ENCODE results near the gene KCNK16. TPM values are rescaled to one million over a fixed set of nuclear protein-coding genes. Genes with fewer than 3 reads are reported as not detected.

Gene KCNK16
- total and polyA plus RNA-seq, 5 experiments from 2014 or later, result not detected

DNA sequence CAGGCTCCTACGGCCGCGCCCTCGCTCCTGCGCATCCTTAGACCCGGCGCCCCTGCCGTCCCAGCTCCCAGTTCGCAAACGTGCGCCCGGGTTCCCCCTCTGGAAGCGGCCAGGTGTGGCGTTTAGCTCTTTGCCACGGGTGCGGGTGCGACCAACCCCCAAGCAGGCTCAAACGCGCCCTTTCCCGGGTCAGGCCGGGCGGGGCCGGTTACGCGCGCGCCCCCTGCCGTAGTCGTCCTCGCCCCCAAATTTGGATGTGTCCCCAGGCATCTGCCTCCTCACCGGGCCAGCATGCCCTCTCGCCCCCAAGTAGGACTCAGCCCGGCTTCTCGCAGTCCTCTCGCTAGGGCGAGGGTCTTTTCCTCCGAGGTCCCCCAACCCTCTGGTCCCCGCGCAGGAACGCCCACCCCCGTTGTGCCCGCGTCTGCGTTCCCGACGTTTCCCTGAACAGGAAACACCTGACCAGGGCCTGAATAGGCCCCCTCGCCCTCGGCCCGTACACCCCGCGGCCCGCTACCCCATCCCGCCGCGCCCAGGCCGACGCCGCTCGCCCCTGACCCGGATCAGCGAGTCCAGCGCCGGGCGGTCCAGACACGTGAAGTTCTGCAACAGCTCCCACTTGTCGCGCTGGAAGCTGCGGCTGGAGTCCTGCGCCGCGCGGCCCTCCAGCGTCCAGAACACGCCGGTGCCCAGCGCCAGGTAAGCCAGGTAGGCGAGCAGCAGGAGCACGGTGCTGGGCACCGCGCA, 8.8 kb downstream of the KCNK16 start:
- Mint-ChIP-seq H3K36me3 (no peaks in the 10 kb centered on the region), H3K9me3 (no peaks in the 10 kb centered on the region), H3K27ac (no peak overlapping the region), H3K4me3 (peak overlapping the region in 4 of 10 donors; percentile 18 to 66 (median 60)), H3K4me1 (peaks cover 2 to 12% (median 6%) of the 10 kb centered on the region in 4 donors), H3K27me3 (peaks cover 17 to 55% (median 49%) of the 10 kb centered on the region in 5 donors)
- DNase-seq, result no peak
- POLR2A ChIA-PET, result no interaction called here
- no peak for ATAC-seq

DNA sequence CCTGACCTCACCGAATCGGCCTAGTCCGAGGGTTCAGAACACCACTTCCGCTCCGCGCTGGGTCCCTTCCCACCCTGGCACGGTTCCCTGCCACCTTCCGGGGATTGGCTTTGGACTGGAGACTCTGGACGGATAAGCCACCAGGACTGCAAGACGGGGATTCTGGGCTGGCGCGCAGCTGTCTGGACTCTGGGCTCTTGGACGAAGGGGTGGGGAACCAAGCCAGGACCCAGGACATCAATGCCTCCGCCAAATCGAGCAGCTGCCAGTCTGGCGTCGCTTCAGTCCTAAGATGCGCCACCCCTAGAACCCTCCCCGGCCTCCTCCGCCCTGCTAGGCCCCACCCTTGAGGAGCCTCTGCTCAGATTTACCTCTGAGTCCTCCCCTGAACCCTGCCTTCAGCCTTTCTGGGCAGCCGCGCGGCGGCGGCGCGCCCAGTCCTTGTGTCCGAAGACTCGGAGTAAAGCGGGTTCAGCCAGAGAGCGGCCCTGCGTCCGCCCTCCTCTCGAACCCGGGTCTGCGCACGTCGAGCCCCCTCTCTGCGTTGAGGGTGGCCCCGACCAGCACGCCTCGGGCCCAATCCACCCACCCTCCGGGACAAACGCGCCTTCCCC, 9.5 kb downstream of the KCNK16 start:
- DNase-seq (no peak), ATAC-seq (no peak)
- Mint-ChIP-seq H3K27ac (no peak overlapping the region), H3K4me1 (peaks cover 2 to 12% (median 6%) of the 10 kb centered on the region in 4 donors), H3K27me3 (peaks cover 17 to 55% (median 49%) of the 10 kb centered on the region in 5 donors), H3K36me3 (no peaks in the 10 kb centered on the region), H3K4me3 (peak overlapping the region in 7 of 10 donors; percentile 10 to 66 (median 52)), H3K9me3 (no peaks in the 10 kb centered on the region)
- POLR2A ChIA-PET, result no interaction called here

DNA sequence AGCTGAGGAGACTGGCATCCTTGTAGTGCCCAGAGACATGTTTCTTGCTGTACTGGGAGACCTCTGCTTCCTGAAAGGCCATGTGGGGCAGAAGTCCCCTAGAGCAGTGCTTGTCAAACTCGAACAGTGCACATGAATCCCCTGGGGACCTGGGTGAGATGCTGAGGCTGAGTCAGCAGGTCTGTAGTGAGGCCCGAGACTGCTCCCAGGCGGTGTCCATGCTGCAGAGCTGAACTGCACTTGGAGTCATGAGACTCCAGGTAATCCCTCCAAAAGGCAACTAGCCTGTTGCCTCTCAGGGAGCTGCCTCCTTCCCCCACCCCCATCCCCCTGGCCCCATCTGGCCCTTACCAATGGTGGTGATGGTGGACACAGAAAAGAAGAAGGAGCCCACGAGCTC, 12.0 kb downstream of the KCNK16 start:
- POLR2A ChIA-PET, result no interaction called here
- H3K4me3 Mint-ChIP-seq, result no peak overlapping the region
- H3K36me3 Mint-ChIP-seq, result no peaks in the 10 kb centered on the region
- peaks cover 16 to 43% (median 38%) of the 10 kb centered on the region in 5 donors for H3K27me3 Mint-ChIP-seq
- H3K9me3 Mint-ChIP-seq, result no peaks in the 10 kb centered on the region
- ATAC-seq (no peak), DNase-seq (no peak)
- peaks cover 2 to 12% (median 5%) of the 10 kb centered on the region in 4 donors for H3K4me1 Mint-ChIP-seq
- H3K27ac Mint-ChIP-seq, result no peak overlapping the region

DNA sequence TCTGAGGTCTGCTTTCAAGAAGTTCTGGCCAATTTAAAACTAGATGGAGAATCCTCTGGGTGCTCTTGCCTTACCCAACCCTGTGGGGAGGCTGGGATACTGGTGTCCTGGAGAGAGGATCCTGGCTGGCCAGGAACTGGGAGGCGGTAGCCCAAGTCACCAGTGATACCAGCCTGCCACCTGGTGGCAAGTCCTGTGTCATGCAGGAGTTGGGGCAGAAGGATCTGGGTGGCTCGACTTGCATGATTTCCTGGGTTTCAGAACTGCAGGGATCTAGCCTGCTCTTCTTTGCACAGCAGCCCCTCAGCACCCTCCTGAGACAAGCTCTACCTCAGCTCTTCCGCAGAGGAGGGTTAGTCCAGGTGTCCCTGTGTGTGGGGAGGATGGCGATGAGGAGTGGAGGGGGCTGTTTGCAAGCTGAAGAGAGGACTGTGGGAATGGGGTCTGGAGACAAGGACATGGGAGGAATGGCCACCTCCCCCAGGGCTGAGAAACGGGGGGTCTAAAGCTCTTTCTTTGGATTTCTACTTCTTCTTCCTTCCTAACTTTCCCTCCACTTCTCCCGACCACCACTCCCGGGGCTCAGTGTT, 12.5 kb downstream of the KCNK16 start:
- Mint-ChIP-seq H3K9me3 (no peaks in the 10 kb centered on the region), H3K27me3 (peaks cover 14 to 38% (median 33%) of the 10 kb centered on the region in 5 donors), H3K36me3 (no peaks in the 10 kb centered on the region), H3K27ac (no peak overlapping the region), H3K4me1 (peaks cover under 1 to 12% (median 5%) of the 10 kb centered on the region in 4 donors), H3K4me3 (no peak overlapping the region)
- DNase-seq (peak in 9 of 10 donors; percentile 16 to 71 (median 35)), ATAC-seq (peak; percentile 46 to 50)
- POLR2A ChIA-PET, result no interaction called here

DNA sequence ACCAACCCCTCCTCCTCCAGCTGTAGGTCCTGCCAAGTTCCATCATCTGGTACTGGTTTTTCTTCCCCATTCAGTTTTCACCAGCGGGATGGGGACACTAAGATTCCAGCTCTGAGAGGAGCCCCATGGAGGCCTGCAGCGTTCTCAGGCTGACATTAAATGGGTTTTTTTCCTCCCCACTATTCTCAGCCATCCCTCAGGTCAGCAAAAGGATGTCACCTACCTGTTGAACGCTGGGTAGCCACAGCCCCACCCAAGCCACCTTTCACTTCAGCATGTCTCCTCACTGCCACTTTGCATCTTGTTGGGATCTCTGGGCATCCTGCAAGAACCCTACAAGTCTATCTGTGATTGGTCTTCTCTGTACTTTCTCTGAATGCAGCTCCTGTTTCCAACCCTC, 15.0 kb downstream of the KCNK16 start:
- Mint-ChIP-seq H3K27ac (no peak overlapping the region), H3K36me3 (no peaks in the 10 kb centered on the region), H3K27me3 (peaks cover 12 to 26% (median 19%) of the 10 kb centered on the region in 5 donors), H3K4me1 (peaks cover 3 to 11% (median 4%) of the 10 kb centered on the region in 4 donors), H3K4me3 (no peak overlapping the region), H3K9me3 (no peaks in the 10 kb centered on the region)
- POLR2A ChIA-PET, result no interaction called here
- DNase-seq, result no peak
- ATAC-seq, result no peak

DNA sequence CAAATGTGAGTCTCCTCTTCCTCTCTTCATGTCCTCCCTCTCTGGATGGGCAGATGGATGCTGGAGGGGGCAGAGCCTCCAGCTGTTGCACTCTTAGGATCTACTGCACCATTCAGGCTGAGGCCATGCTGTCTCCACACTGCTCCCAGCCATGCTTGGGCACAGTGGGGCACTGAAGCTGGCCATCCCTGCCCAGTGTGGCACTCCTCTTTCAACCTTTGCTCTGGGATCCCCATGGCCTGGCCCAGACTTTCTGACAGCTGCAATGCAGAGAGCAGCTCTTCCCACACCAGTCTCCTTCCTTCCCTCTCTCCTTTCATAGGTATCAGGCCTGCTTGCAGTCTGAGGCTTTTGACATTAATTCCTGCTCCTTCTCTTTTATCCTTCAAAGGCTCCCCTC, 17.6 kb downstream of the KCNK16 start:
- POLR2A ChIA-PET, result no interaction called here
- Mint-ChIP-seq H3K27ac (peak overlapping the region in 1 of 10 donors; percentile 68), H3K9me3 (peaks cover 0 to 1% (median 0%) of the 10 kb centered on the region in 9 donors), H3K4me1 (peaks cover 3 to 12% (median 4%) of the 10 kb centered on the region in 4 donors), H3K27me3 (peaks cover under 1 to 3% (median 2%) of the 10 kb centered on the region in 5 donors), H3K36me3 (no peaks in the 10 kb centered on the region), H3K4me3 (no peak overlapping the region)
- ATAC-seq (no peak), DNase-seq (no peak)

DNA sequence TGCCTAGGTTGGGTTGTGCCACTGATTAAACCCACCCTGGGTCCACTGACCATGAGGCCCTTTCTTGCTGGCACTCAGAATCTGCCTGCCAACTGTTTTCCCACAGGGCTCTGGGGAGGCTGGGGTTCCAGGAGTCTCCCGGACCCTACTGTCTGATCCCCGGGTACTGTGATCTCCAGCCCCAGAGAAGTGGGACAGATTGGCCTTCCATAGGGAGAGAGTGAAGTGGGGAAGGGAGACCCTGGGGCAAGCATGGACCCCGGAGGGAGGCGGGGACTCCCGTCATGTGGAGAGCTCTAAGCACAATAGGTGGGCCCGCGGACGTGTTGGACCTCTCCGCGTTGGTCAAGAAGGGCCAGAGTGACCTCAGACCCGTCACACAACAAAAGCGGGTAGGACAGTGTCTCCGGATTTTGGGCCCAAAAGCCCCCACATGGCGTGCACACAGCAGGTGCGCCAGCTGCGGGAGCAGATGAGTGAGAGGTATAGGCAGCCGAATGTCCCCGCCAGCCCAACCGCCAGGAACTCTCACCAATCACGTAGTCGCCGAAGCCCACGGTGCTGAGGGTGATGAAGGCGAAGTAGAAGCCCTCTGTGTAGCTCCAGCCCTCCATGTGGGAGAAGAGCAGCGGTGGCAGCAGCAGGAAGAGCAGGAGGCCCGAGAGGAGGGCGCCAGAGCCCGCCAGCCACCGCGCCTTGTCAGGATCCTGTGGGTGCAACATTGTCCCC, 18.9 kb downstream of the KCNK16 start:
- ATAC-seq (no peak), DNase-seq (no peak)
- Mint-ChIP-seq H3K27me3 (no peaks in the 10 kb centered on the region), H3K4me3 (peak overlapping the region in 1 of 10 donors; percentile 50), H3K36me3 (no peaks in the 10 kb centered on the region), H3K4me1 (peaks cover 3 to 10% (median 4%) of the 10 kb centered on the region in 4 donors), H3K9me3 (peaks cover 0 to 1% (median 0%) of the 10 kb centered on the region in 9 donors), H3K27ac (no peak overlapping the region)
- POLR2A ChIA-PET, result interaction anchor here (0.7 to 1.4 kb wide), 2 partner anchors 137 to 430 kb away, joined by 4 to 5 read pairs; no protein-coding TSS in a partner anchor

DNA sequence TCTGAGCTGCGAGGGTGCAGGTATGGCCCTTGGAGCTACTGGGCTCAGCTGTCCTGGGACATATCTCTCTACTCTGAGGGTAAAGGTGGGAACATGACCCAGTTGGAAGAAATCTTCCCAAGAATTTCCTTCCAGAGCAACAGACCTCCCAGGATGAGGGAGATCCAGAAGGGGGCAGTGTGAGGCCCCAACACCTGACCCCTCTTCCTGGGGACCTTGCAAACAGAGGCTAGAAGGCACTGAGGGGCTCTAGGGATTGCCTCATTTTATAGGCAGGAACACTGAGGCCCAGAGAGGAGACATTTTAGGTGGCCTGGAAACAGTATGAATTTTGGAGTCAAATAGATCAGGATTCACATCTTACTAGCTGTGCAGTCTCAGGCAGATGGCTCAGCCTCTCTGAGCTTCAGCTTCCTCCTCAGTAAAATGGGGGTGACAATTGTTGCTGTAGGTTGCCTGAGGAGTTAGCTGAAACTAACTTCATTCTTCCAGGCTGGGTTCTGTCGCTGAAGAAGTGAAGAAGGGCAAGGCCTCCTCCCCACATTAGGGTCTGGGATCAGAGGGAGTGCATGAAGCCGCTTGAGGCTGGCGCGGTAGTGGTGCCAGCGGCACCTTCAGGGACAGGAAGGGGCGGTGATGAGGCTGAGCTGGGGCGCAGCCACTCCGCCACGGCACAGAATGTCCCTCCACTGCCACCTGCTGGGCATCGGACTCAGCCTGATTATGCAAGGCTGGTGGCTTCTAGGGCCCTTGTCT, 19.7 kb downstream of the KCNK16 start:
- H3K27me3 Mint-ChIP-seq, result no peaks in the 10 kb centered on the region
- ATAC-seq (peak; percentile 98 to 100), DNase-seq (peak; percentile 63 to 91 (median 80))
- POLR2A ChIA-PET, result interaction anchor here (0.7 to 1.4 kb wide), 2 partner anchors 137 to 430 kb away, joined by 4 to 5 read pairs; no protein-coding TSS in a partner anchor
- H3K9me3 Mint-ChIP-seq, result peaks cover 0 to 1% (median 0%) of the 10 kb centered on the region in 9 donors
- peak overlapping the region; percentile 48 to 83 (median 64) for H3K4me3 Mint-ChIP-seq
- peaks cover 3 to 10% (median 4%) of the 10 kb centered on the region in 4 donors for H3K4me1 Mint-ChIP-seq
- no peaks in the 10 kb centered on the region for H3K36me3 Mint-ChIP-seq
- peak overlapping the region in 2 of 10 donors; percentile 54 to 60 for H3K27ac Mint-ChIP-seq

DNA sequence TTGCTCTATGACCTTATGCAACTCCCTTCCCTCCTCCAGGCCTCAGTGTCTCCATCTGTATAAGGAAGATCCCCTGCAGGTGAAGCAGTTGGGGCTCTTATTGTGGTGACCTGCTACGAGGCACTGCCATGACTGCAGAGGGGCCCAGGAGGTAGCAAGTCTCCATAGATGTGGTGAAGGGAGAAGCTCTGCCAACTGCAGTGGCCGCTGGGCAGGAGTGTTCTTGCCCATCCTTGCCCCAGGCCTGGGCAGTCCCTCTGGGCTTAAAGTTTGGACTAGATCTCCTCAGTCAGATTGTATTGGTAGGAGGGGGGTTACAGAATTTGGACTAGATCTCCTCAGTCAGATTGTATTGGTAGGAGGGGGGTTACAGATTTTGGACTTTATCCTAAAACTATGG, 20.5 kb downstream of the KCNK16 start:
- H3K27ac Mint-ChIP-seq, result no peak overlapping the region
- H3K36me3 Mint-ChIP-seq, result no peaks in the 10 kb centered on the region
- H3K4me1 Mint-ChIP-seq, result peaks cover 3 to 10% (median 4%) of the 10 kb centered on the region in 4 donors
- no peak for ATAC-seq
- DNase-seq, result no peak
- POLR2A ChIA-PET, result no interaction called here
- peak overlapping the region in 1 of 10 donors; percentile 50 for H3K4me3 Mint-ChIP-seq
- H3K27me3 Mint-ChIP-seq, result no peaks in the 10 kb centered on the region
- H3K9me3 Mint-ChIP-seq, result peaks cover 0 to 1% (median 0%) of the 10 kb centered on the region in 9 donors

DNA sequence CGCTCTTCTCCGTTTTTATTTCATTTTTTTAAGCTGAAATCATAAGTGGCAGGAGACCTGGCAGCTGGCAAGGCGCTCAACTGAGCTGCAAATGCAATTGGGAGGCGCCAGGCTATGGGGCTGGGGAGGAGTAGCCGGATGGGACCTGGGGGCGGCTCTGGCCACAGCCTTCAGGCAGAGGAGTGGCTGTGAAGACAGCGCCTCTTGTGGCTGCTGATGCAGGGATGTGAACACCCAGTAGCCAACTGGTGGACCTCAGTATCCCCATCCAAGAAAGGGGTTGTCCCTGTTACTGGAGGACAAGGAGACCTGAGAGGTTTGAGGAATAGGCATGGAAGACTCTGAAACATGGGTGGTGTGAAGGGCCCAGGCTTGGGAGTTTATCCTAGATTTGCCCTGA, 20.9 kb downstream of the KCNK16 start:
- no peak for DNase-seq
- Mint-ChIP-seq H3K27me3 (no peaks in the 10 kb centered on the region), H3K36me3 (no peaks in the 10 kb centered on the region), H3K4me1 (peaks cover 3 to 10% (median 4%) of the 10 kb centered on the region in 4 donors), H3K4me3 (no peak overlapping the region), H3K27ac (no peak overlapping the region), H3K9me3 (peaks cover 0 to 1% (median 0%) of the 10 kb centered on the region in 9 donors)
- ATAC-seq, result no peak
- POLR2A ChIA-PET, result no interaction called here

DNA sequence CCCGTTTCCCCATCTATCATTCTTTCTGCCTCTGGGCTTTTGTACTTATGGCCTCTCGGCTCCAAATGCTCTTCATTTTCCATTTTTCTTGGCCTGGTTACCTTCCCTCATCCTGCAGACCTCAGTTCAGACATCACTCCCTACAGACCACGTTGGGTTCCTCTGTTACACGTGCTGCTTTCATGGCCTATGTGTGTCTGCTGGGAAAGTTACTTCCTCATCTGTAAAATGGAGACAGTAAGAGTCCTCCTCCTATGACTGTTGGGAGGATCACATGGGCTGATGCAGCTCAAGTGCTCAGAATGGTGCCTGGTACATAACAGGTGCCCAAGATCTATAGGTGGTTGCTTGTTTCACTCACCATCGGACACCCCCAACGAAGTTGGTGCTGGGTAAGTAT, 21.8 kb downstream of the KCNK16 start:
- POLR2A ChIA-PET, result no interaction called here
- Mint-ChIP-seq H3K4me3 (no peak overlapping the region), H3K27me3 (no peaks in the 10 kb centered on the region), H3K36me3 (no peaks in the 10 kb centered on the region), H3K4me1 (peaks cover 3 to 10% (median 4%) of the 10 kb centered on the region in 4 donors), H3K27ac (no peak overlapping the region), H3K9me3 (peaks cover 0 to 1% (median 0%) of the 10 kb centered on the region in 9 donors)
- ATAC-seq (no peak), DNase-seq (no peak)

DNA sequence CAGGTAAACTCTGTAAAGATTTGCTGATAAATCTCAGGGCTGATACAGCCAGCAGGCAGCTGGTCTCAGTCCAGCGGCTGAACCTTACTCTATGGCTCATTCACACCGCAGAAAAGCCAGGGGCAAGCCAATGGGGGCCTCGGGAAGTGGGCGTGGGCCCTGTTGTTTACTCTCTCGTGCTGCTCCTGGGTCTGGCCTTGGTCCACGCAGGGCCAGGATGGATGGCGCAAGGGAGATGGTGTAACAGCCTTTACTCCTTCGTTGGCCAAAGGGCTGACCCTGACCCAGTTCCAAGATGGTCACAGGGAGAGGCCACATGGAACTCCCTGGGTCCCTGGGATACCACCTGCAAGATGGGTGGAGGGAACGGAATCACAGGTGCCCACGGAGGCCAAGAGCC, 24.4 kb downstream of the KCNK16 start:
- DNase-seq, result no peak
- Mint-ChIP-seq H3K4me1 (peaks cover 2 to 10% (median 3%) of the 10 kb centered on the region in 4 donors), H3K27me3 (no peaks in the 10 kb centered on the region), H3K9me3 (peaks cover 0 to 1% (median 0%) of the 10 kb centered on the region in 9 donors), H3K4me3 (no peak overlapping the region), H3K36me3 (no peaks in the 10 kb centered on the region), H3K27ac (no peak overlapping the region)
- ATAC-seq, result no peak
- POLR2A ChIA-PET, result no interaction called here
